HepG2 (cell line): ENCODE results near the gene UNC13D. TPM values are rescaled to one million over a fixed set of nuclear protein-coding genes. Genes with fewer than 3 reads are reported as not detected.

Experiments
- ARID4A ChIP-seq: sonication (generic); formaldehyde crosslinking; IDR thresholded peaks from 2 replicates; pipeline ENCODE4 v1.5.0; 2020; ENCODE audit warnings: mild to moderate bottlenecking, missing genetic modification reagents, borderline replicate concordance
- ATF7-NPFF ChIP-seq: sonication (generic); formaldehyde crosslinking; IDR thresholded peaks from 2 replicates; pipeline ENCODE4 v1.8.1; 2023; ENCODE audit warnings: mild to moderate bottlenecking, low read depth, missing genetic modification reagents, moderate library complexity
- FOSL2 ChIP-seq: sonication (generic); formaldehyde crosslinking; IDR thresholded peaks from 2 replicates; pipeline ENCODE4 v1.4.0; 2020; ENCODE audit warnings: missing genetic modification reagents
- KLF16 ChIP-seq, 2 experiments: sonication (generic) in 1 of 2; formaldehyde crosslinking in 1 of 2; IDR thresholded peaks; 2 replicates each; pipeline versions ENCODE4 v1.6.1 to v1.8.0; 2016 to 2023; ENCODE audit warnings: missing genetic modification reagents in 2 of 2, missing compliant biosample characterization in 1 of 2
- MIER2 ChIP-seq: IDR thresholded peaks from 2 replicates; pipeline ENCODE4 v1.6.1; 2016; ENCODE audit warnings: missing biosample characterization, missing genetic modification reagents
- NPAS2 ChIP-seq: sonication (generic); formaldehyde crosslinking; IDR thresholded peaks from 2 replicates; pipeline ENCODE4 v1.8.0; 2022; ENCODE audit warnings: mild to moderate bottlenecking, missing genetic modification reagents, borderline replicate concordance
- ONECUT2 ChIP-seq: sonication (generic); formaldehyde crosslinking; IDR thresholded peaks from 2 replicates; pipeline ENCODE4 v1.4.0; 2020; ENCODE audit warnings: missing genetic modification reagents
- SAP130 ChIP-seq: IDR thresholded peaks from 2 replicates; pipeline ENCODE4 v1.6.1; 2016; ENCODE audit warnings: low read depth
- YY1 ChIP-seq: IDR thresholded peaks from 2 replicates; pipeline ENCODE4 v1.6.1; 2011; ENCODE audit warnings: low read length, low read depth, moderate library complexity, mild to moderate bottlenecking; ENCODE audit not compliant: insufficient read depth, insufficient replicate concordance
- ZNF234 ChIP-seq: sonication (generic); formaldehyde crosslinking; conservative IDR thresholded peaks from 2 replicates; pipeline ENCODE4 v1.5.1; 2020; ENCODE audit warnings: mild to moderate bottlenecking, missing genetic modification reagents
- ZNF333 ChIP-seq: sonication (generic); formaldehyde crosslinking; IDR thresholded peaks from 2 replicates; pipeline ENCODE4 v1.4.0; 2020; ENCODE audit warnings: mild to moderate bottlenecking, missing genetic modification reagents, borderline replicate concordance
- ZNF430 ChIP-seq: sonication (generic); formaldehyde crosslinking; IDR thresholded peaks from 2 replicates; pipeline ENCODE4 v1.9.0; 2021; ENCODE audit warnings: mild to moderate bottlenecking, missing genetic modification reagents
- ZNF609 ChIP-seq: sonication (generic); formaldehyde crosslinking; IDR thresholded peaks from 2 replicates; pipeline ENCODE4 v1.4.0; 2020; ENCODE audit warnings: mild to moderate bottlenecking, missing genetic modification reagents, borderline replicate concordance
- ZNF652 ChIP-seq: IDR thresholded peaks from 2 replicates; pipeline ENCODE4 v1.6.1; 2016; ENCODE audit warnings: low read depth, borderline replicate concordance
- ZNF720 ChIP-seq: sonication (generic); formaldehyde crosslinking; IDR thresholded peaks from 2 replicates; pipeline ENCODE4 v1.4.0; 2020; ENCODE audit warnings: missing genetic modification reagents
- ZNF841 ChIP-seq: sonication (generic); formaldehyde crosslinking; IDR thresholded peaks from 2 replicates; pipeline ENCODE4 v1.8.1; 2023; ENCODE audit warnings: missing genetic modification reagents, borderline replicate concordance
- polyA plus RNA-seq, 8 experiments: library from polyadenylated mRNA; depleted of rRNA in 3 of 8; stranded (reverse) in 7 of 8; unstranded in 1 of 8; fragments of >200 nt; fragmentation: Illumina TruSeq in 4 of 8; extraction: Trizol in 4 of 8; gene quantifications; 2 replicates each; pipeline versions ENCODE4 v1.2.1 to v1.2.3, GENCODE V29; 2011 to 2016; ENCODE audit warnings: low read depth in 4 of 8, missing spikeins in 1 of 8, mixed read lengths in 1 of 8; ENCODE audit not compliant: insufficient read depth in 1 of 8
- total RNA-seq, 5 experiments: library from RNA; depleted of rRNA; stranded (reverse); fragments of >200 nt; fragmentation: Illumina TruSeq; extraction: Trizol; gene quantifications; 2 replicates each; pipeline ENCODE4 v1.2.3, GENCODE V29; 2016; ENCODE audit warnings: low read depth in 1 of 5
- TF ChIP-seq, protein P1 (sequence below): sonication (generic); formaldehyde crosslinking; IDR thresholded peaks from 2 replicates; pipeline ENCODE4 v1.9.0; 2021; ENCODE audit warnings: missing genetic modification reagents, borderline replicate concordance

UNC13D gene
- total and polyA plus RNA-seq, 2 of the 13 experiments (the other 11 are each of a cell fraction or from before 2014, with no cell fraction given): 29.7 to 42.7 TPM

GRCh38 chr17:75785016-75785890 lies 59.0 kb downstream of the UNC13D start (continued):
- TF ChIP-seq ARID4A (CRISPR knock-in tag): peak; percentile 80; the same call in 1 of the 2 replicates
- peak; percentile 36; the same call in 1 of the 2 replicates for TF ChIP-seq ZNF333
- TF ChIP-seq MIER2: no peak; the same call in 1 of the 2 replicates
- TF ChIP-seq YY1: peak; percentile 62
- peak; percentile 32 for TF ChIP-seq ZNF609 (CRISPR knock-in tag)
- TF ChIP-seq ZNF841 (CRISPR knock-in tag): no peak
- 0 out of 2 replicates have a peak, but pooled peaks have one; percentile 8 for TF ChIP-seq ZNF652
- peak in 1 of 2 experiments; percentile 54; a peak in 1 of 4 replicates for TF ChIP-seq KLF16 (CRISPR knock-in tag; IDR thresholded peaks at IDR 0.05)
- no peak for TF ChIP-seq ONECUT2 (CRISPR knock-in tag)
- no peak for TF ChIP-seq ZNF234 (CRISPR knock-in tag)
- peak; percentile 91 for TF ChIP-seq FOSL2 (CRISPR knock-in tag)
- peak; percentile 80 for TF ChIP-seq SAP130
- no peak for TF ChIP-seq ZNF720 (CRISPR knock-in tag)
- peak; percentile 70; the same call in 1 of the 2 replicates for TF ChIP-seq ZNF430 (CRISPR knock-in tag)
- TF ChIP-seq ATF7-NPFF: peak; percentile 69; the same call in 1 of the 2 replicates
- no peak; the same call in 1 of the 2 replicates for TF ChIP-seq NPAS2 (CRISPR knock-in tag)
- TF ChIP-seq, protein P1, sequence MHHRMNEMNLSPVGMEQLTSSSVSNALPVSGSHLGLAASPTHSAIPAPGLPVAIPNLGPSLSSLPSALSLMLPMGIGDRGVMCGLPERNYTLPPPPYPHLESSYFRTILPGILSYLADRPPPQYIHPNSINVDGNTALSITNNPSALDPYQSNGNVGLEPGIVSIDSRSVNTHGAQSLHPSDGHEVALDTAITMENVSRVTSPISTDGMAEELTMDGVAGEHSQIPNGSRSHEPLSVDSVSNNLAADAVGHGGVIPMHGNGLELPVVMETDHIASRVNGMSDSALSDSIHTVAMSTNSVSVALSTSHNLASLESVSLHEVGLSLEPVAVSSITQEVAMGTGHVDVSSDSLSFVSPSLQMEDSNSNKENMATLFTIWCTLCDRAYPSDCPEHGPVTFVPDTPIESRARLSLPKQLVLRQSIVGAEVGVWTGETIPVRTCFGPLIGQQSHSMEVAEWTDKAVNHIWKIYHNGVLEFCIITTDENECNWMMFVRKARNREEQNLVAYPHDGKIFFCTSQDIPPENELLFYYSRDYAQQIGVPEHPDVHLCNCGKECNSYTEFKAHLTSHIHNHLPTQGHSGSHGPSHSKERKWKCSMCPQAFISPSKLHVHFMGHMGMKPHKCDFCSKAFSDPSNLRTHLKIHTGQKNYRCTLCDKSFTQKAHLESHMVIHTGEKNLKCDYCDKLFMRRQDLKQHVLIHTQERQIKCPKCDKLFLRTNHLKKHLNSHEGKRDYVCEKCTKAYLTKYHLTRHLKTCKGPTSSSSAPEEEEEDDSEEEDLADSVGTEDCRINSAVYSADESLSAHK: no peak
